Upper lobe of left lung (tissue), 4 donors: ENCODE results near the gene FOXJ1.

Source experiments
- EP300 ChIP-seq, 4 donors: sonication (generic); formaldehyde crosslinking; IDR thresholded peaks; one replicate each; pipeline ENCODE4 v1.5.1; 2017; ENCODE audit warnings: antibody characterized with exemption in 4 of 4, control low read depth in 2 of 4
- POLR2AphosphoS5 ChIP-seq, 2 donors: sonication (generic); formaldehyde crosslinking; IDR thresholded peaks; one replicate each; pipeline ENCODE4 v1.5.1; 2017; ENCODE audit warnings: antibody characterized with exemption in 2 of 2

- TF ChIP-seq POLR2AphosphoS5 (IDR thresholded peaks at IDR 0.05) (no peak), EP300 (IDR thresholded peaks at IDR 0.05) (no peak)
Measured at GRCh38 chr17:76131692-76132573, 9.1 kb downstream of the FOXJ1 start.
